GM18870 (cell line): ENCODE data around the gene CLINT1.

Experiments
- ATAC-seq: cut with Tn5 transposase; IDR thresholded peaks from one replicate; pipeline ENCODE4 v1.9.1; 2021; ENCODE audit warnings: moderate library complexity; ENCODE audit not compliant: unreplicated experiment

CLINT1 gene

DNA sequence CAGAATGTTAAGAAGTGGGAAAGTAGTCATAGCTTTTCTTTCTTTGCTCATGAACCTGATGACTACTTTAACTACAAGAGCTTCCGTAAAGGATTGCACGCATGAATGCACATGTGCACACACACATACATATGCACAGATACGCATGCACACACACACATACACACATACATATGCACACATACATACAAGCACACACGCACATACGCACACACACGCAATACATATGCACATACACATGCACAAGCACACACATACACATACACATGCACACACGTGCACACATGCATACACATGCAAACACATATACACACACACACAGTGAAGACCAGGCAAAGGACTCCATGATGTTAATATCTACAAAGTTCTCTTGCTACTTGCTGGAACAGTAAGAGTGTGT is 92.5 kb downstream of the CLINT1 start:
- ATAC-seq: no peak

- no peak for ATAC-seq
Observed at GRCh38 chr5:157764531-157764930, 94.4 kb downstream of the CLINT1 start.

DNA sequence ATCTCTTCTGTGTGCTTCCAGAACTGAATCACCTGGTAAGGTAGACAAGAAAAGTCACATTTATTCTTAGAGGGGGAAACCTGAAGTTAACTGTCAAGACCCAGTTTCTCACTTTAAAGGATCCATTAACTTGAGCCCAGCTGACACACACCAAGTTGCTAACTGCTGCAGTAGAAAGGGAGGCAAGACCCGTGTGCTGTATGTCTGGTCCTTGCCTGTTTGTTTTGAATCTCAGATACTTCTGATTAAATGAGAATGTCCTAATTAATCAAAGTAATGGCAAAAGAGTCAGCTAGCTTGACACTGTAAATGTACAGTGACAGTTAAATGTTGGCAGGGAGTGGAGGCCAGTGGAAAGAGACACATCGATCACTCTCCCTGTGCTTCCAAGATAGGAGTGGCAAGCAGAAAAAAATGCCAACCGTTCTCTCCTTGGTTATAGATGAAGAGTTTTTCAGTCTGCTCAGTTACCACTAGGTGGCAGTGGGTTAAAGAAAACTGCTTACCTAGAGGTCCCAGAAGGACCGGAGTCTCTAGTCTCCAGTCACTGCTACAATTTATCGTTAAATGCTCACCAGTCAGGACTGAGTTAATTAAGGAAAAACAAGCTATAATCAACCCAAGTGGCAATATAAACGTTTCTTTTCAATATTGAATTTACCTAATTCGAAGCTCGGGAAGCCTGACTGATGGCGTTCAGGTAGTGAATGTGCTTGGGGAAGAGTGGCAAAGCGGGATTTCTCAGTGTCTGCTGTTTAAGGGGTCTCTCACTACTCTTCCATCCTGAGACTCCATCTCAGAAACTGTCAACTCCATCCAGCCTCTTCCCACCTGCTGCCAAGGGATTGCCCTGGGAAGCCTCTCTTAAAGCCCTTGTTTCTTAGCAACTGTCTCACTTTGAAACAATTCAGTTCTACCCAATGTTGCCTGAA is 97.0 kb downstream of the CLINT1 start:
- ATAC-seq: peak; percentile 76

- ATAC-seq: no peak
Observed at GRCh38 chr5:157758706-157759105, 100.2 kb downstream of the CLINT1 start.

GRCh38 chr5:157756122-157756521 is 102.8 kb downstream of the CLINT1 start:
- no peak for ATAC-seq

DNA sequence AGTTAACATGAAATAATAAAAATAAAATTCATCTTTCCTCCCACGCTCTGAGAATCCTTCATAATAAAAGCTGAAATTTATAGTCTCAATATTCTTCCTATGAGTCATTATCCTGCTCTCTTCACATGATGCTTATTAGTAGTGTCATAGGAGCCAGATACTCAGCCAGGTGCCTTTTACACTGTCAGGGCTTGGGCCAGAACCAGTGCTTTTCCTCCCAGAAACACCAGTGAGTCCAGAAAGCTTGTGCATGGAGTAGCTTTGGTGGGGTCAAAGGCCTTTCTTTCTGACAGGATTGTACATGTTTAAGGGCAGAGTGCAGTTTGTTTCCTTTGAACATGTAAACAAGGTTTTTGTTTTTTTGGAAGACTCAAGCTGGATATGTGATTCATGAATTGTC is 108.6 kb downstream of the CLINT1 start:
- no peak for ATAC-seq

DNA sequence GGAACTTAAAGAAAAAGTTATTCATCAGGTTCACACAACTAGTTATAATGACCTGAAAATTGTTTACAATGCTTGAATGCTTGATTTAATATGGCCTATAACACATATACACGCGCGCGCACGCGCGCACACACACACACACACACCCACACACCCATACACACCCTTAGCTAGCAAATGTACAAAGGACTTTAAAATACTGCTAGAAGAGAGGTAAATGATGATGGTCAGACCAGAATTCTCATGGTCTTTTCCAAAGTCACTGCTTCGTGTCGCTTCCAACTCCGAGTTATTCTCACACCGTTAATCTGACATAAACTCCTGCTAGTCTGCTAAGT is 109.5 kb downstream of the CLINT1 start:
- no peak for ATAC-seq

- ATAC-seq: no peak
Observed at GRCh38 chr5:157748760-157749461, 110.0 kb downstream of the CLINT1 start.

DNA sequence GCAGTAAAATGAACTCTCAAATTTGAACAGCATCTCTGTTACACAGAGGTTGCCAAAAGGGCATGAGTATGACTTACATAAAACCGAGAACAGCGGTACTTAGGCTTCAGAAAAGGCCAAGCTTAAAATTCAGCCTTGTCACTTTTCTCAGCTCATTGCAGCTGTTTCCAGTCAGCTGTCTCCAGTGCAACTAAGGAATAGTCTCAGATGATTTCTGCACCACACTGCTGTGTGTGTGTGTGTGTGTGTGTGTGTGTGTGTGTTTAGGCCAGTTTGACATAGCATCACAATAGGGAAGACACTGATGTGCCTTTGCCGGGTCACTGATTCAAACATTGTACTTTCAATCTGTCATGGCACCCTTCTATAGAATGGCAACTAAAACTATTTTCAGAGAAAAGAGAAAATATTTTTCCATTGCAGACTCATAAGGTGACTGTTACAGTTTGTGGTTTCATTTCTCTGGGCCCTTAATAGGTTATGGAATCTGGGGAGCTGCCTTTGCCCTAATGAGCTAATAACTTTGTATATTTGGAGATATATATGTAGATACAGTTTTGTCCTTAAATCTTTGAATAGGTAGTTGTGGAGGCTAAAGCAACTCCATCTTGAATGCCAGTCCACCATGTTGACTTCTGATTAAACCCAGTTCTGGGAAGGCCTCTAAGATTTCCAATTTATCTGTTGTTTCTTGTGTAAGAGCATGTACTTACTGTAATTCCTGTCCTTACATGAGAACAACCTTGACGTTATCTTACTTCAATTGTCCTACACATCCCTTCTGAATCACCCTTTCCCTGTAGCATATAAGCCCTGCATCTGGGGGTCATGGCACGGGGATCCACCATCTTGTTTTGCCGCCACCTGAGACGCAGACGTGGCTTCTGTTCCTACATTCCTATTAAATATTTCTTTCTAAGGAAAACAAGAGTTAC is 110.9 kb downstream of the CLINT1 start:
- no peak for ATAC-seq

- no peak for ATAC-seq
Observed at GRCh38 chr5:157747173-157747740, 111.7 kb downstream of the CLINT1 start.

DNA sequence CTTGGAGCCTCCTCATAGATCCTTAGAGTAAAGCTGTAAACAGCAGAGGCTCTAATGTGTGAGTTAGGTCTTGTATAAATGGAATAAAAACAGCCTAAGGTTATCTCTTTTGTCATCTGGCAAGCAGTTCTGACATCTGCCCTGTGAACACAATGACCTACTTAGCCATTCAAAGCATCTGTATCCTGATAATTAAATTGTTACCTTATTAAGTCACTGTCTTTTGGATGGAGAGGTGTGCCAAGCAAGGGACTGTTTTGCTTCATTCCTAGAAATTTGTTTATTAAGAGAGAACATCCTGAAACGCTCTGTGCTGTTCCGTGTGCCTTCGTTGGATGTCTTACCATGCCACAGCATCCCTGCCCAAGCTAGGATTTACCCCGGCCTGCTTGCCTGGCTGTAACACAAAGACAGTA is 113.9 kb downstream of the CLINT1 start:
- ATAC-seq: no peak

DNA sequence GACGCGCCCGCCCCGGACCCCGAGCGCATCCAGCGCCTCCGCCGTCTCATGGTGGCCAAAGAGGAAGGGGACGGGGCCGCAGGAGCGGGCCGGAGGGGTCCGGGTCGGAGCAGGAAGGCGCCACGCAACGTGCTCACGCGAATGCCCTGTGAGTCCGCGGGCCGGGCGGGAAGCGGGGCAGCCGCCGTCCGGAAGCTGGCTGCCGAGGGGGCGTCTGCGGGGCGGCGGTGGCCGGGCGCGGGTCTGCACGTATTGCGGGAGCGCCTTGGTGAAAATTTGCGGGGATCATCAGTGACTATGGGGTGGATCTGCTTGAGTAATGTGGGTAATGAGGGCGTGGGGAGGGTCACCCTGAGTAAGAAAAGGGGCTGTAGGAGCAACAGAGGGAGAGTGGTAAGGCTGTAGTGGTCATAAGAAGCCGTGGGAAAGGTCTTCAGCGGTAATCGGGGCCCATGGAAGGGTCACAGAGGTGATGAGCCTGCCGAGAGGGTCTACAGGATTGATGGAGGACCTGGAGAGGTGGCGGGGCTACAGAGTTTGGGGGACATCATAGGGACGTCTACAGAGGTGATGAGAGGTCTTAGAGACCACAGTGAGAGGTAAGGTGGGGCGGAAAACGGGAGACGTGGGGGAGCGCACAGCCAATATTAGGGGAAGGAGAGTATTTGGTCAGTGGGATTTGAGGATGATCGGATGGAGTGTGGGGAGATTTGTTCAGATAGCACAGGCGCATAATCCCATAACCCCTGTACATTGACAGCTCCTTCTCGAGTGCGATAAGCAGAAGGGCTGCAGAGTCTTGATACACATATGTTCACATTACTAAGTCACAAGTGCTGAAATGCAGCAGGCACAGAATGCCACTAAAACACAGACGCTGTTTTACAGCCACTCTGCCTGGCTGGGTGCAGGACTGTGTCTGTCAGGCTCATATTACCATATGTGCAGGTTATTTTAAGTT is 114.6 kb downstream of the CLINT1 start:
- ATAC-seq: no peak

DNA sequence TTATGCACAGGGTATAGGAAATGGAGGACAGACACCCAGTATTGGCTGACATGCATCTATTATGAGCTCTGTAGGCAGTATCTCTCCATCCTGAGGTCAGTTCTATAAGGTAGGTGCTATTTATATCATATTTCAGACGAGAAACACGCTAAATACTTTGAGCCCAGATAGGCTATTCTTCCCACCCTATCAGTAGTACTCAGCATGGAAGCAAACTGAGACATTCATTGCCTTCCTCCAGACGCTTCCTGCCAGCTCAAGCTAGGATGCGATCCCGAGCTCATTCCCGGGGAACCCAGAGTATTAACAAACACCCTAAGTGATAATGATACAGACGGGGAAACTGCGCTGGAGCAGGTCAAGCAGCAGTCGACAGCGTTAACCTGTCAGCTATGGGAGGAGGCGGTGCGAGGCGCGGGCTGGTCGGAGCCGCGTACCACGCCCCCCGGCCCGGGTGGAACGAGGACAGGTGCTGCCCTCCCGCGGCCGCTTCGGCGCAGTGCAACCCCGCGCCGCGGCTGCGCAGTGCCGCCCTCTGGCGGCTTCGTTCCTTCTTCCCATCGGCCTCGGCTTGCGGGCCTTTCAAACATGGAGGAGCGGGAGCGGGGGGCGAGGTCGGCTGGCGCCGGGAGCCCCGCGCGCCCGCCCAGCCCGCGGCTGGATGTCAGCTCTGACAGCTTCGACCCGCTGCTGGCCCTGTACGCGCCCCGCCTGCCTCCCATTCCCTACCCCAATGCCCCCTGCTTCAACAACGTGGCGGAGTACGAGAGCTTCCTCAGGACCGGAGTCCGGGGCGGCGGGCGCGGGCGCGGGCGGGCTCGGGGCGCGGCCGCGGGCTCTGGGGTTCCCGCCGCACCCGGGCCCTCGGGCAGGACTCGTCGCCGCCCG is 115.5 kb downstream of the CLINT1 start, which contains the start of gene LSM11:
TSS of gene LSM11 (plus strand) at position 550 of the 888 bp plus-strand sequence. CDS start at position 589, 39 bp downstream.
- ATAC-seq: peak; percentile 68

- ATAC-seq: no peak
Observed at GRCh38 chr5:157741131-157741530, 117.8 kb downstream of the CLINT1 start.

DNA sequence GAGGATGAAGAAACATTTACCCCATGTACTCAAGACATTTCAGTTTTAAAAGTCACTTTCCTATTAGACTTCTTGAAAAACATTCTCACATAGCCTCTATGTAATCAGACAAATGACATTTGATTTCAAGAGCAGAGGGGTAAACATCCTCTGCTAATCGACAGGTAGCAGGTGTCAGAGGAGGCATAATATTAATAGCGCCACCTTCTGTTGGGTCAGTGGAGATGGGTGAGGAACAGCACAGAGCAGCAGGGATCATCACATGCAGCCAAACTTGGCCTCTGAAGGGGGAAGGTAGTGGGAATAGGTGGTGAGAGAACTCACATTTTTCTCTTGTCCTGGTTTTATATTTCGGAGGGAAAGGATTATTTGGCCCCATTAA is 118.7 kb downstream of the CLINT1 start:
- ATAC-seq: no peak

- ATAC-seq: no peak
Observed at GRCh38 chr5:157739388-157740228, 119.3 kb downstream of the CLINT1 start.

GRCh38 chr5:157735991-157736390 is 123.0 kb downstream of the CLINT1 start:
- no peak for ATAC-seq
